HFF-Myc (cell line): ENCODE data around the gene SCGB3A2.

ENCODE experiments used
- DNase-seq: peaks from one replicate; pipeline ENCODE4 v3.0.0-alpha.2; 2011; ENCODE audit warnings: low read depth; ENCODE audit errors: extremely low read depth
- H3K4me3 ChIP-seq: replicated peaks from 2 replicates; pipeline ENCODE4 v1.5.1; 2011; ENCODE audit warnings: low read depth, mild to moderate bottlenecking, control low read depth, low read length
- CTCF ChIP-seq: IDR thresholded peaks from 2 replicates; pipeline ENCODE4 v1.5.1; 2012; ENCODE audit warnings: mild to moderate bottlenecking, low read depth, low read length, control low read depth; ENCODE audit errors: missing control alignments

Gene SCGB3A2

GRCh38 chr5:147918101-147918685 is 39.7 kb downstream of the SCGB3A2 start:
- H3K4me3 ChIP-seq = no peak overlapping the region
- DNase-seq = no peak
- no peak for TF ChIP-seq CTCF

GRCh38 chr5:147918899-147919298 is 40.4 kb downstream of the SCGB3A2 start:
- no peak for TF ChIP-seq CTCF
- no peak for DNase-seq
- H3K4me3 ChIP-seq = no peak overlapping the region

- TF ChIP-seq CTCF = no peak
- no peak for DNase-seq
- no peak overlapping the region for H3K4me3 ChIP-seq
These were observed 42.0 kb downstream of the SCGB3A2 start for GRCh38 chr5:147920420-147921030.

- TF ChIP-seq CTCF = no peak
- no peak overlapping the region for H3K4me3 ChIP-seq
These were observed 42.6 kb downstream of the SCGB3A2 start for GRCh38 chr5:147921136-147921535.

GRCh38 chr5:147925020-147925419 is 46.5 kb downstream of the SCGB3A2 start:
- H3K4me3 ChIP-seq = no peak overlapping the region
- TF ChIP-seq CTCF = no peak
- DNase-seq = no peak

More at GRCh38 chr5:147921136-147921535, 42.6 kb downstream of the SCGB3A2 start:
- DNase-seq = no peak

- no peak for TF ChIP-seq CTCF
- no peak for DNase-seq
- no peak overlapping the region for H3K4me3 ChIP-seq
These were observed 49.4 kb downstream of the SCGB3A2 start for GRCh38 chr5:147927901-147928300.
